CD4-positive, alpha-beta T cell treated with Interleukin-10 for 1 hour (primary cell): ENCODE measurements around the gene BRMS1L.
"Not testable (repeated sequence)": the region's sequence is repeated elsewhere in the genome, so short reads cannot be mapped to it uniquely, and the experiment has no call there.

Source experiments
- DNase-seq: peaks from one replicate; pipeline ENCODE4 v3.0.0-alpha.2; 2020

Gene BRMS1L

GRCh38 chr14:35822501-35822900 is 3.6 kb upstream of the BRMS1L start:
- DNase-seq: no peak

GRCh38 chr14:35824446-35825165 is 1.5 kb upstream of the BRMS1L start:
- DNase-seq: not testable (repeated sequence)

GRCh38 chr14:35825968-35826217 is 245 bp upstream of the BRMS1L start:
- no peak for DNase-seq

GRCh38 chr14:35826952-35827416 is 846 bp downstream of the BRMS1L start:
- DNase-seq: no peak

- DNase-seq: no peak
Measured at GRCh38 chr14:35827678-35828472, 1.7 kb downstream of the BRMS1L start.

GRCh38 chr14:35829449-35829848 is 3.3 kb downstream of the BRMS1L start:
- no peak for DNase-seq

- no peak for DNase-seq
Measured at GRCh38 chr14:35835208-35835982, 9.3 kb downstream of the BRMS1L start.

GRCh38 chr14:35841704-35842103 is 15.6 kb downstream of the BRMS1L start:
- DNase-seq: not testable (repeated sequence)

GRCh38 chr14:35842245-35842644 is 16.1 kb downstream of the BRMS1L start:
- DNase-seq: not testable (repeated sequence)

GRCh38 chr14:35844494-35844893 is 18.4 kb downstream of the BRMS1L start:
- no peak for DNase-seq

- no peak for DNase-seq
Measured at GRCh38 chr14:35847636-35848035, 21.5 kb downstream of the BRMS1L start.

GRCh38 chr14:35849122-35849521 is 23.0 kb downstream of the BRMS1L start:
- no peak for DNase-seq

- no peak for DNase-seq
Measured at GRCh38 chr14:35851823-35852222, 25.7 kb downstream of the BRMS1L start.

- no peak for DNase-seq
Measured at GRCh38 chr14:35853225-35853624, 27.1 kb downstream of the BRMS1L start.

GRCh38 chr14:35854696-35855270 is 28.6 kb downstream of the BRMS1L start:
- DNase-seq: no peak

- DNase-seq: no peak
Measured at GRCh38 chr14:35855876-35856481, 29.8 kb downstream of the BRMS1L start.

GRCh38 chr14:35858521-35859209 is 32.5 kb downstream of the BRMS1L start:
- DNase-seq: no peak

GRCh38 chr14:35861204-35861868 is 35.2 kb downstream of the BRMS1L start:
- no peak for DNase-seq

GRCh38 chr14:35865611-35866324 is 39.6 kb downstream of the BRMS1L start:
- DNase-seq: no peak

GRCh38 chr14:35866595-35867279 is 40.6 kb downstream of the BRMS1L start:
- DNase-seq: no peak
